H9 (cell line): ENCODE measurements around the gene MACROH2A1. TPM values are rescaled to one million over a fixed set of nuclear protein-coding genes. Genes with fewer than 3 reads are reported as not detected.

ENCODE experiments used
- DNase-seq: peaks from one replicate; pipeline ENCODE4 v3.0.0-alpha.2; 2017
- H2AFZ ChIP-seq: one replicate; pipeline ENCODE4 v1.6.1; 2013; ENCODE audit warnings: mild to moderate bottlenecking, low read length, control low read depth, moderate library complexity
- H2AK5ac ChIP-seq: 2 replicates; pipeline ENCODE4 v1.6.1; 2013; ENCODE audit warnings: low read length, control low read depth, mixed read lengths; ENCODE audit not compliant: insufficient read length
- H2BK120ac ChIP-seq: one replicate; pipeline ENCODE4 v1.6.1; 2013; ENCODE audit warnings: low read depth, mild to moderate bottlenecking, low read length, control low read depth, inconsistent platforms; ENCODE audit not compliant: poor library complexity, severe bottlenecking
- H2BK12ac ChIP-seq: 2 replicates; pipeline ENCODE4 v1.6.1; 2013; ENCODE audit warnings: low read length, control low read depth, mixed read lengths, low read depth; ENCODE audit not compliant: insufficient read length
- H2BK15ac ChIP-seq: 2 replicates; pipeline ENCODE4 v1.6.1; 2013; ENCODE audit warnings: low read depth, low read length, control low read depth
- H2BK20ac ChIP-seq: one replicate; pipeline ENCODE4 v1.6.1; 2013; ENCODE audit warnings: low read depth, mild to moderate bottlenecking, low read length, control low read depth, inconsistent platforms; ENCODE audit not compliant: poor library complexity, severe bottlenecking
- H2BK5ac ChIP-seq: 2 replicates; pipeline ENCODE4 v1.6.1; 2013; ENCODE audit warnings: low read length, control low read depth, mixed read lengths; ENCODE audit not compliant: insufficient read length
- H3K14ac ChIP-seq: 2 replicates; pipeline ENCODE4 v1.6.1; 2013; ENCODE audit warnings: low read length, control low read depth; ENCODE audit not compliant: insufficient read depth
- H3K18ac ChIP-seq: 2 replicates; pipeline ENCODE4 v1.6.1; 2013; ENCODE audit warnings: low read depth, mild to moderate bottlenecking, mixed read lengths, low read length, control low read depth; ENCODE audit not compliant: insufficient read length
- H3K23ac ChIP-seq: 2 replicates; pipeline ENCODE4 v1.6.1; 2013; ENCODE audit warnings: low read length, control low read depth, mixed read lengths, low read depth; ENCODE audit not compliant: insufficient read length
- H3K23me2 ChIP-seq: 2 replicates; pipeline ENCODE4 v1.6.1; 2013; ENCODE audit warnings: low read depth, mild to moderate bottlenecking, mixed read lengths, low read length, control low read depth; ENCODE audit not compliant: insufficient read length, poor library complexity, severe bottlenecking
- H3K27ac ChIP-seq: 2 replicates; pipeline ENCODE4 v1.5.1; 2013; ENCODE audit warnings: low read length, control low read depth, mixed read lengths, low read depth; ENCODE audit not compliant: insufficient read length
- H3K27me3 ChIP-seq: 2 replicates; pipeline ENCODE4 v1.6.1; 2013; ENCODE audit warnings: low read length, control low read depth, inconsistent platforms; ENCODE audit not compliant: insufficient read depth
- H3K4ac ChIP-seq: 2 replicates; pipeline ENCODE4 v1.6.1; 2013; ENCODE audit warnings: low read depth, mild to moderate bottlenecking, control low read depth, inconsistent platforms, low read length, moderate library complexity
- H3K4me1 ChIP-seq: 2 replicates; pipeline ENCODE4 v1.6.1; 2013; ENCODE audit warnings: low read length, control low read depth, inconsistent platforms; ENCODE audit not compliant: insufficient read depth
- H3K4me2 ChIP-seq: 2 replicates; pipeline ENCODE4 v1.6.1; 2013; ENCODE audit warnings: low read length, control low read depth, mixed read lengths; ENCODE audit not compliant: insufficient read length, insufficient read depth
- H3K56ac ChIP-seq: 2 replicates; pipeline ENCODE4 v1.6.1; 2013; ENCODE audit warnings: low read depth, mild to moderate bottlenecking, mixed read lengths, low read length, control low read depth; ENCODE audit not compliant: insufficient read length
- H3K79me1 ChIP-seq: 2 replicates; pipeline ENCODE4 v1.6.1; 2013; ENCODE audit warnings: low read depth, mild to moderate bottlenecking, moderate library complexity, low read length, control low read depth, inconsistent platforms; ENCODE audit not compliant: insufficient read depth, poor library complexity, severe bottlenecking
- H3K79me2 ChIP-seq: 2 replicates; pipeline ENCODE4 v1.6.1; 2013; ENCODE audit warnings: low read length, control low read depth, inconsistent platforms; ENCODE audit not compliant: insufficient read depth
- H3K9ac ChIP-seq: 2 replicates; pipeline ENCODE4 v1.6.1; 2013; ENCODE audit warnings: low read length, control low read depth, mixed read lengths; ENCODE audit not compliant: insufficient read length; ENCODE audit errors: extremely low read depth
- H3K9me3 ChIP-seq: one replicate; pipeline ENCODE4 v1.6.1; 2013; ENCODE audit warnings: low read depth, low read length, inconsistent platforms; ENCODE audit not compliant: control insufficient read depth
- H3T11ph ChIP-seq: one replicate; pipeline ENCODE4 v1.6.1; 2013; ENCODE audit warnings: mild to moderate bottlenecking, low read length, control low read depth, inconsistent platforms
- H4K20me1 ChIP-seq: one replicate; pipeline ENCODE4 v1.6.1; 2013; ENCODE audit not compliant: control insufficient read depth, insufficient read length, insufficient read depth
- H4K5ac ChIP-seq: 2 replicates; pipeline ENCODE4 v1.6.1; 2013; ENCODE audit warnings: low read depth, mild to moderate bottlenecking, mixed read lengths, low read length, control low read depth; ENCODE audit not compliant: insufficient read length
- H4K8ac ChIP-seq: replicated peaks from 2 replicates; pipeline ENCODE4 v1.6.1; 2013; ENCODE audit warnings: low read length, control low read depth, mixed read lengths, low read depth; ENCODE audit not compliant: insufficient read length
- H4K91ac ChIP-seq: 2 replicates; pipeline ENCODE4 v1.6.1; 2013; ENCODE audit warnings: low read depth, mild to moderate bottlenecking, moderate library complexity, mixed read lengths, low read length, control low read depth; ENCODE audit not compliant: insufficient read length
- H3K27ac Mint-ChIP-seq, 3 experiments: 2 replicates in 2 of 3; 3 replicates in 1 of 3; pipeline ENCODE4 v1.8.0; 2020 to 2021; ENCODE audit warnings: mixed read lengths in 3 of 3, mild to moderate bottlenecking in 1 of 3, moderate library complexity in 1 of 3
- H3K27me3 Mint-ChIP-seq: 2 replicates; pipeline ENCODE4 v1.8.0; 2021; ENCODE audit warnings: low read depth, mild to moderate bottlenecking, moderate library complexity, mixed read lengths
- H3K36me3 Mint-ChIP-seq, 3 experiments: 2 replicates in 2 of 3; 3 replicates in 1 of 3; pipeline ENCODE4 v1.8.0; 2020 to 2021; ENCODE audit warnings: low read depth in 3 of 3, mixed read lengths in 3 of 3; ENCODE audit not compliant: insufficient read depth in 1 of 3
- H3K4me1 Mint-ChIP-seq, 2 experiments: 2 replicates each; pipeline ENCODE4 v1.8.0; 2020; ENCODE audit warnings: mixed read lengths in 2 of 2
- H3K4me3 Mint-ChIP-seq, 2 experiments: 2 replicates in 1 of 2; 3 replicates in 1 of 2; pipeline ENCODE4 v1.8.0; 2020 to 2021; ENCODE audit warnings: mild to moderate bottlenecking in 2 of 2, mixed read lengths in 2 of 2, moderate library complexity in 1 of 2
- H3K9me3 Mint-ChIP-seq, 2 experiments: 2 replicates in 1 of 2; 3 replicates in 1 of 2; pipeline ENCODE4 v1.8.0; 2020; ENCODE audit warnings: mild to moderate bottlenecking in 2 of 2, mixed read lengths in 2 of 2, moderate library complexity in 1 of 2
- CTCF ChIP-seq: fragments of 200-600 bp; sonication (generic); conservative IDR thresholded peaks from 3 replicates; pipeline ENCODE4 v1.8.0; 2021; ENCODE audit warnings: antibody characterized with exemption, mild to moderate bottlenecking
- WGBS: extraction: QIAGEN DNeasy Blood & Tissue Kit; methylation state at CpG from one replicate; pipeline ENCODE4 v1.1.7; 2013; ENCODE audit warnings: missing lambda C conversion rate, low lambda C conversion rate, mixed read lengths; ENCODE audit not compliant: insufficient read length; ENCODE audit errors: extremely low coverage; 5-methylcytosine and 5-hydroxymethylcytosine counted together
- total RNA-seq: library from RNA; stranded (reverse); gene quantifications from 2 replicates; pipeline ENCODE4 v1.2.1, GENCODE V29; 2021

The MACROH2A1 gene
- total RNA-seq, 1 experiment from 2014 or later = 111 TPM

- Mint-ChIP-seq H3K4me1 (peaks cover 7 to 14% of the 10 kb centered on the region in 2 experiments; a peak in 3 of 4 replicates), H3K27ac (no peak overlapping the region), H3K9me3 (no peaks in the 10 kb centered on the region; a peak in 1 of 5 replicates), H3K4me3 (no peak overlapping the region), H3K36me3 (no peaks in the 10 kb centered on the region), H3K27me3 (peaks cover 45% of the 10 kb centered on the region)
- H3K79me1 ChIP-seq = no peaks in the 10 kb centered on the region
- no peak overlapping the region for H2AFZ ChIP-seq
- no peak for TF ChIP-seq CTCF
- no peak overlapping the region for H3K4ac ChIP-seq
- no peak overlapping the region for H3K18ac ChIP-seq
- H3K27me3 ChIP-seq = no peaks in the 10 kb centered on the region
- no peaks in the 10 kb centered on the region for H3K79me2 ChIP-seq
- no peak overlapping the region for H3K9ac ChIP-seq
- DNase-seq = peak; percentile 11
- H4K20me1 ChIP-seq = no peaks in the 10 kb centered on the region
- H3K23me2 ChIP-seq = no peaks in the 10 kb centered on the region
- H3K56ac ChIP-seq = no peak overlapping the region
- no peak overlapping the region for H2BK5ac ChIP-seq
- H4K5ac ChIP-seq = no peak overlapping the region
- H4K91ac ChIP-seq = no peak overlapping the region
- no peak overlapping the region for H3K14ac ChIP-seq
- no peak overlapping the region for H2BK12ac ChIP-seq
- H4K8ac ChIP-seq = no peak overlapping the region
- H3K9me3 ChIP-seq = no peaks in the 10 kb centered on the region
- no peak overlapping the region for H3K23ac ChIP-seq
- no peaks in the 10 kb centered on the region for H3K4me1 ChIP-seq
- no peak overlapping the region for H3T11ph ChIP-seq
- WGBS = no CpG with 5 or more reads among the region's 4 CpGs
- no peak overlapping the region for H3K27ac ChIP-seq
- H2AK5ac ChIP-seq = no peak overlapping the region
- H2BK20ac ChIP-seq = no peak overlapping the region
- no peak overlapping the region for H2BK15ac ChIP-seq
- H3K4me2 ChIP-seq = no peak overlapping the region
- H2BK120ac ChIP-seq = no peak overlapping the region
Measured at GRCh38 chr5:135441919-135442318, 42.9 kb upstream of the MACROH2A1 start.
